ENCODE results near the gene SNF8. TPM values are rescaled to one million over a fixed set of nuclear protein-coding genes. Genes with fewer than 3 reads are reported as not detected.

The SNF8 gene
- 10 to 100 TPM; 87.5 to 99.7 TPM for total RNA-seq

- peak; percentile 95 for ATAC-seq
- ChIA-PET CTCF (interaction anchor here (0.6 to 1.4 kb wide), 6 partner anchors 28 to 266 kb away, joined by 3 to 8 read pairs (median 3); no protein-coding TSS in a partner anchor), POLR2A (interaction anchor here (0.8 to 4.7 kb wide), 13 partner anchors 8 to 109 kb away, joined by 3 to 28 read pairs (median 4); no protein-coding TSS in a partner anchor)
Observed at GRCh38 chr17:48944515-48945260, at the start of gene SNF8. Gene SNF8 (minus strand): TSS chr17:48944842. CDS start chr17:48944734, 108 bp downstream.

GRCh38 chr17:48993951-48994350 is 49.3 kb upstream of the SNF8 start:
- Mint-ChIP-seq H3K27me3 (peaks cover 61% of the 10 kb centered on the region), H3K27ac (no peak overlapping the region), H3K36me3 (ENCODE audit: low read depth) (peaks cover 2% of the 10 kb centered on the region), H3K4me3 (no peak overlapping the region), H3K9me3 (no peaks in the 10 kb centered on the region), H3K4me1 (ENCODE audit: low read depth) (peaks cover 13% of the 10 kb centered on the region)
- no peak for ATAC-seq
- CTCF ChIA-PET, result interaction anchor here (1.7 kb wide), 1 partner anchor 18 kb away, joined by 4 read pairs; no protein-coding TSS in a partner anchor
- no peak for TF ChIP-seq CTCF (IDR thresholded peaks at IDR 0.05)
- intact Hi-C loops (cut with micrococcal nuclease), result no loop called here
- POLR2A ChIA-PET, result no interaction called here
- DNase-seq, result no peak

More at GRCh38 chr17:48944515-48945260, at the start of gene SNF8:
- TF ChIP-seq CTCF (IDR thresholded peaks at IDR 0.05), result no peak
- Mint-ChIP-seq H3K4me1 (ENCODE audit: low read depth) (peaks cover 11% of the 10 kb centered on the region), H3K27me3 (no peaks in the 10 kb centered on the region), H3K36me3 (ENCODE audit: low read depth) (peaks cover 20% of the 10 kb centered on the region), H3K4me3 (peak within 1 kb of the TSS; percentile 99), H3K9me3 (peaks cover 1% of the 10 kb centered on the region), H3K27ac (peak within 1 kb of the TSS; percentile 96)
- intact Hi-C loops (cut with micrococcal nuclease), result no loop called here
- peak; percentile 97 for DNase-seq

GRCh38 chr17:48993305-48993704 is 48.7 kb upstream of the SNF8 start:
- Mint-ChIP-seq H3K27ac (no peak overlapping the region), H3K9me3 (no peaks in the 10 kb centered on the region), H3K4me1 (ENCODE audit: low read depth) (peaks cover 10% of the 10 kb centered on the region), H3K36me3 (ENCODE audit: low read depth) (peaks cover 2% of the 10 kb centered on the region), H3K27me3 (peaks cover 55% of the 10 kb centered on the region), H3K4me3 (no peak overlapping the region)
- DNase-seq (no peak), ATAC-seq (no peak)
- POLR2A ChIA-PET, result no interaction called here
- CTCF ChIA-PET, result no interaction called here
- TF ChIP-seq CTCF (IDR thresholded peaks at IDR 0.05), result no peak
- intact Hi-C loops (cut with micrococcal nuclease), result no loop called here

- H3K4me1 Mint-ChIP-seq (ENCODE audit: low read depth), result peaks cover 10% of the 10 kb centered on the region
- H3K27me3 Mint-ChIP-seq, result peaks cover 48% of the 10 kb centered on the region
- H3K4me3 Mint-ChIP-seq, result no peak overlapping the region
- no peaks in the 10 kb centered on the region for H3K9me3 Mint-ChIP-seq
- intact Hi-C loops (cut with micrococcal nuclease), result no loop called here
- TF ChIP-seq CTCF (IDR thresholded peaks at IDR 0.05), result no peak
- ChIA-PET POLR2A (no interaction called here), CTCF (no interaction called here)
- ATAC-seq (no peak), DNase-seq (no peak)
- peaks cover 2% of the 10 kb centered on the region for H3K36me3 Mint-ChIP-seq (ENCODE audit: low read depth)
- no peak overlapping the region for H3K27ac Mint-ChIP-seq
Observed at GRCh38 chr17:48992444-48992843, 47.8 kb upstream of the SNF8 start.

- no peak for DNase-seq
- POLR2A ChIA-PET, result interaction anchor here (0.6 kb wide), 1 partner anchor 21 kb away, joined by 4 read pairs; no protein-coding TSS in a partner anchor
- intact Hi-C loops (cut with micrococcal nuclease), result no loop called here
Observed at GRCh38 chr17:48990882-48991357, 46.3 kb upstream of the SNF8 start.

More at GRCh38 chr17:48990882-48991357, 46.3 kb upstream of the SNF8 start:
- Mint-ChIP-seq H3K4me1 (ENCODE audit: low read depth) (peaks cover 2% of the 10 kb centered on the region), H3K9me3 (no peaks in the 10 kb centered on the region), H3K27me3 (peaks cover 40% of the 10 kb centered on the region), H3K4me3 (no peak overlapping the region), H3K36me3 (ENCODE audit: low read depth) (peaks cover 2% of the 10 kb centered on the region), H3K27ac (no peak overlapping the region)
- CTCF ChIA-PET, result no interaction called here
- no peak for ATAC-seq
- no peak for TF ChIP-seq CTCF (IDR thresholded peaks at IDR 0.05)

Measured in activated CD8-positive, alpha-beta T cell treated with anti-CD3 and anti-CD28 coated beads for 36 hours (primary cell).